Activated CD4-positive, alpha-beta memory T cell treated with anti-CD3 and anti-CD28 coated beads for 36 hours (primary cell): Measurements from ENCODE around the gene ING5. TPM values are rescaled to one million over a fixed set of nuclear protein-coding genes. Genes with fewer than 3 reads are reported as not detected.

ENCODE experiments used
- CTCF ChIA-PET: fragments of 350-600 bp; sonication (Branson Sonifier 250); formaldehyde crosslinking; loops from one replicate; lab custom pipeline; 2021; ENCODE audit warnings: antibody characterized with exemption, inconsistent platforms; lab: Charles Lee
- POLR2A ChIA-PET: fragments of 350-600 bp; sonication (Branson Sonifier 250); formaldehyde crosslinking; loops from one replicate; lab custom pipeline; 2021; ENCODE audit warnings: antibody characterized with exemption; lab: Charles Lee
- DNase-seq: peaks from one replicate; pipeline ENCODE4 v3.0.0-alpha.2; 2020
- H3K27ac Mint-ChIP-seq: one replicate; pipeline ENCODE4 v1.8.0; 2021; ENCODE audit warnings: mixed read lengths
- H3K27me3 Mint-ChIP-seq: one replicate; pipeline ENCODE4 v1.8.0; 2021; ENCODE audit warnings: mixed read lengths
- H3K36me3 Mint-ChIP-seq: one replicate; pipeline ENCODE4 v1.8.0; 2021; ENCODE audit warnings: mixed read lengths
- H3K4me1 Mint-ChIP-seq: one replicate; pipeline ENCODE4 v1.8.0; 2021; ENCODE audit warnings: low read depth, mixed read lengths
- H3K4me3 Mint-ChIP-seq: one replicate; pipeline ENCODE4 v1.8.0; 2021; ENCODE audit warnings: mild to moderate bottlenecking, mixed read lengths
- H3K9me3 Mint-ChIP-seq: one replicate; pipeline ENCODE4 v1.8.0; 2021; ENCODE audit warnings: mixed read lengths
- intact Hi-C: fragments of 100-400 bp; cut with micrococcal nuclease; formaldehyde crosslinking; loops from one replicate; pipeline ENCODE4 v1.15.1; 2023
- total RNA-seq, 2 experiments: library from RNA; stranded (reverse); gene quantifications; one replicate each; pipeline ENCODE4 v1.2.3, GENCODE V29; 2021

ING5 gene
- total RNA-seq, 2 experiments from 2014 or later, result 35.7 to 36.6 TPM

DNA sequence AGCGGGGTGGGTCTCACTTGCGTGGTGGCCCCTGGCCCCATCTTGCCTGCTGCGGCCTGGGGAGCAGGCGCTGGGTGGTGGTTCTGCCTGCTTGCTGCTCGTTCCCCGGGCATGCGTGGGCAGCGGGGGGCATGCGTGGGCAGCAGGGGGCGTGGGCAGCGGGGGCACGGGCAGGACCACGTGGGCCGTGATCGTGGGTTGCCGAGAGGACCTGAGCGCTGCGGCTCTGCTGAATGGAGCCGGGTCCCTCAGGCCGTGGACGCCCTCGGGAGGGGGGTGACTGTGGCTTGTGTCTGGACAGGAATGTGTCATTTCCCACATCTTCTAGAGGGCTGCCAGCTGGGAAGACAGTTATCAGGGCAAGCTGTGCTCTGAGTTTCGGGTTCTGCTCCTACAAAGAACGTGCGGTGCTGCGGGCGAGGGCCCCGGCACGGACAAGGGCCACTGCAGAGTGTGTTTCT, 66.4 kb downstream of the ING5 start:
- CTCF ChIA-PET, result no interaction called here
- no peak overlapping the region for H3K4me3 Mint-ChIP-seq

DNA sequence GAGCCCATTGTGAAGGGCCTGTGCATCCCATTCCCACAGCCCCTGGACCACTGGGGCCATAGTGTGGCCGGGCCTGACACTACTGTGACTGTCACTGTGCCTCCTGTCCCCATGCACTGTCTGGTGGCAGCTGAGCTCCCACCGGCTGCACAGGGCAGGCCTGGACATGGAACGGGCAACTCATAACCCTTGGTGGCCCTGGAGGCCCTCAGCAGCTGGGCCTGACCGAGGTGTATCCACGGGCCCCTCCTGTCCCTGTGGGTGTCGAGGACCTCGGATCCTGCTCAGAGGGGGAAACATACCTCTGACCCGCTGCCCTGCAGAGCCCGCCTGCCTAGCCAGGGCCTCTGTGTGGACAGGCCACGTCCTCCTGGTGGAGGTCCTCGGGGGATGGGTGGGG, 67.0 kb downstream of the ING5 start:
- Mint-ChIP-seq H3K4me3 (no peak overlapping the region), H3K27me3 (no peaks in the 10 kb centered on the region), H3K36me3 (no peaks in the 10 kb centered on the region), H3K4me1 (peaks cover 11% of the 10 kb centered on the region), H3K27ac (no peak overlapping the region), H3K9me3 (no peaks in the 10 kb centered on the region)
- intact Hi-C loops, result no loop called here
- ChIA-PET POLR2A (interaction anchor here (0.6 to 1.1 kb wide), 2 partner anchors 17 to 36 kb away, joined by 3 read pairs; no protein-coding TSS in a partner anchor), CTCF (no interaction called here)
- no peak for DNase-seq

More for the DNA sequence above, 66.4 kb downstream of the ING5 start:
- Mint-ChIP-seq H3K27me3 (no peaks in the 10 kb centered on the region), H3K9me3 (no peaks in the 10 kb centered on the region), H3K36me3 (peaks cover under 1% of the 10 kb centered on the region), H3K27ac (no peak overlapping the region), H3K4me1 (peaks cover 16% of the 10 kb centered on the region)
- POLR2A ChIA-PET, result interaction anchor here (0.6 to 1.1 kb wide), 2 partner anchors 17 to 37 kb away, joined by 3 read pairs; no protein-coding TSS in a partner anchor
- no peak for DNase-seq
- intact Hi-C loops, result no loop called here

DNA sequence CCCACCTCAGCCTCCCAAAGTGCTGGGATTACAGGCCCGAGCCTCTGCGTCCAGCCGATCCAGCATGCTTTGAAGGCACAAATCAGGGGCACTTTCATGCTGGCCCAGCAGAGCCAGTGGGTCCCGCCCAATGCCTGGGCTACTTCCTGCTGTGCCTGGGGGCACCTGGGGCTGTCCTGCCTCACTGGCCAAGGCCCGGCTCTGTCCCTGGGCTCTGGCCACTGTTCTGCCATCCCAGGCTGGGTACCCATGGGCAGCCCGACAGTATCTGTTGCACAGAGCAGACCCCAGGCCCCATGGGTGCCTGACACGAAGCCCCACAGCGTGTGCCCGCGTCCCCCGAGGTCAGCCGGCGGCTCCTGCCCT, 68.0 kb downstream of the ING5 start:
- Mint-ChIP-seq H3K36me3 (no peaks in the 10 kb centered on the region), H3K27ac (no peak overlapping the region), H3K4me1 (peaks cover 6% of the 10 kb centered on the region), H3K4me3 (no peak overlapping the region), H3K9me3 (no peaks in the 10 kb centered on the region), H3K27me3 (no peaks in the 10 kb centered on the region)
- ChIA-PET CTCF (no interaction called here), POLR2A (no interaction called here)
- intact Hi-C loops, result no loop called here
- no peak for DNase-seq

DNA sequence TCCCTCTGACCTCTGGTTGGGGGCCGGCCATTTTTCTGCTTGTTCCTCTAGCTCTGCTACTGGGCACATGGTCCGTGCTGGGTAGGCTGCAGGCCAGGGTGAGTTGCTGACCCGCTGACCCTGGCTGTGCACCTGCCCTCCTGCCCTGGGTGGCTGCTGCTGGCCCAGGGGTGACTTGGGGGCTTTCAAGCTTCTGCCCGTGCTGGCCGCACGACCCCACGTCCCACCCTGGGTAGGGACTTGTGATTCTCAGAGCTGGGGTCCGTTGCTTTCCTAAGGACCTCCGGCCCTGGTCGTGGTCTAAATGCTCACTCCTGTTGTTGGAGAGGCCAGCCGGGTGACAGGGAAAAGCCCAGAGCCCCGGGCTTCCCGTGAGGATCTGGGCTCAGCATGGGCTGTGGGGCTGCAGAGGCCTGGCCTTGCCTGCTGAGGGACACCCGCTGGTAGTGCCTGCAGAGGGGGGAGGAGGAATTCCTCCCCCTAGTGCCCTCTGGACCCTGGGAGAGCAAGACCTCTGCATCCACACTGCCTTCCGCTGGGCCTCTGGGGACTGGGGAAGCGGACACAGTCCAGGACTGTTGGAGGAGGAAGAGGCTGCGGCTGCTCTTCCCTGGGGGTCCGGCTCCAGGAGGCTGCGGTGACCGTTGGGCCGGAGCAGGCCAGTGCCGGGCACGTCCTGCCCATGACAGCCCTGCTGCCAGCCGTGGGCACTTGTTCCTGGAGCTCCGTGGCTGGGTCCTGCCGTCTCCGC, 68.5 kb downstream of the ING5 start:
- Mint-ChIP-seq H3K9me3 (no peaks in the 10 kb centered on the region), H3K4me1 (peaks cover 6% of the 10 kb centered on the region), H3K27me3 (no peaks in the 10 kb centered on the region), H3K27ac (no peak overlapping the region), H3K36me3 (no peaks in the 10 kb centered on the region), H3K4me3 (no peak overlapping the region)
- intact Hi-C loops, result no loop called here
- DNase-seq, result no peak
- ChIA-PET POLR2A (no interaction called here), CTCF (no interaction called here)

DNA sequence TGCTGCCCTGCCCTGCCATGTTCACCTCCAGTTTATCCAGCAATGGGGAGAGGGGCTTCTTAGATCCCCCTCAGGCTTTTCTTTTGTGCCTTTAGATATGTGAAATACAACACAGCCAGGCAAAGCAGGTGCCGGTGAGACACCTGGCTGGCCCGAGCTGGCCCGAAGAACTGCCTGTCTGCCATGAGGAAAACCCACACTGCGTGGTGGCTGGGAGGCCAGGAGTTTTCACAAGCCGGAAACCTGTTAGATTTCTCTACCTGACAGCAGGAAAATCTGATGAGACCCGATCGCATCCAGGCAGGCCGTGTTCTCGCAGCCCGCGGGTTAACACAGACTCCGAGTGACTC, 69.1 kb downstream of the ING5 start:
- Mint-ChIP-seq H3K4me1 (peaks cover 6% of the 10 kb centered on the region), H3K27ac (no peak overlapping the region), H3K36me3 (no peaks in the 10 kb centered on the region), H3K9me3 (no peaks in the 10 kb centered on the region), H3K4me3 (no peak overlapping the region), H3K27me3 (no peaks in the 10 kb centered on the region)
- no peak for DNase-seq
- intact Hi-C loops, result no loop called here
- ChIA-PET POLR2A (interaction anchor here (0.8 to 1.0 kb wide), 2 partner anchors 8 to 31 kb away, joined by 3 read pairs; no protein-coding TSS in a partner anchor), CTCF (no interaction called here)

DNA sequence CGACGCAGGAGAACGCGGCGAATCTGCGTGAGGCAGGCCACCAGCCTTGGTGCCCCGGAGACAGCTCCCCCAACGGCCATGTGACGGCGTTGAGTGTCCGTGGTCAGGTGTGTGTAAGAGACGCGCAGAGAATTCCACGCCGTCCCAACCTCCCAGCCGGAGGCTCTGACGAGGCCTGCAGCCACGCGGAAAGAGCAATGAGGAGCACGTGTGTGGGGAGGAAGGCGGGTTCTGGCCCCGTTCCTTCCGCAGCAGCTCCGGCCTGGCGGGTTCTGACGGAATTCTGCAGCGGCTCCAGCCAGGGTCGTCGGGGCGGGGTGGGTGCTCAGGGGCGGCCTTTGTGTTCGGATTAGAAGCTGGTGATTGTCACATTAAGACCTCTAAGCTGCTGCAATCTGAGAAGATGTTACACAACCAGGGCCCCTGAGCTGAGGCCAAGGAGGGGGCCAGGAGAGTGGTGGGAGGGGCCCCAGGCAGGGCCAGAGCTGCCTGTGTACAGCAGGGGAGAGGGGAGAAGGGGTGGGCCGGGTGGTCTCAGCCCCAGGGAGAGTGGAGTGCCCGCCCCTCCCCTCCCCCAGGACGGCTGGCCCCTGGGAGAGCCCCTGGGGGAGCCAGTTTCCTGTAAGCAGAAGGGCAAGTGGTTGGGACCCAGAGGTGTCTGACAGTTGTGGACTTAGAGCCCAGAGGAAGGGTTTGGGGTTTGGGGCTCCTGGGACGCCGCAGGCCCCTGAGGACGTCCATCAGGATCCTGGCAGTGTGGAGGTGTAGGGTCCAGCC, 69.6 kb downstream of the ING5 start:
- H3K4me3 Mint-ChIP-seq, result no peak overlapping the region
- POLR2A ChIA-PET, result interaction anchor here (0.8 to 1.0 kb wide), 2 partner anchors 8 to 32 kb away, joined by 3 read pairs; no protein-coding TSS in a partner anchor

DNA sequence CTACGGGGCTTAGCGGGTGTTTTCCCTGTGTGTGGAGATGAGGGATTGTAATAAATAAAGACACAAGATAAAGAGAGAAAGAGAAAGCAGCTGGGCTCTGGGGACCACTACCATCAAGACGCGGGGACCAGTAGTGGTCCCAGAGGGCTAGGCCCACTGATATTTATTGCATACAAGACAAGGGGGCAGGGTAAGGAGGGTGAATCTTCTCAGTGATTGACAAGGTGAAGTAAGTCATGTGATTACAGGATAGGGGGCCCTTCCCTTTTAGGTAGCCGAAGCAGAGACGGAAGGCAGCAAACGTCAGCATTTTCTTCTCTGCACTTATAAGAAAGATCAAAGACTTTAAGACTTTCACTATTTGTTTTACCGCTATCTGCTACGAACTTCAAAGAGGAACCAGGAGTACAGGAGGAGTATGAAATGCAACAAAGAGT, 70.2 kb downstream of the ING5 start:
- intact Hi-C loops, result loop anchor here (1.0 kb wide), 1 partner anchor 16 kb away; no protein-coding TSS in a partner anchor
- Mint-ChIP-seq H3K4me3 (no peak overlapping the region), H3K36me3 (no peaks in the 10 kb centered on the region), H3K9me3 (no peaks in the 10 kb centered on the region), H3K27me3 (no peaks in the 10 kb centered on the region), H3K4me1 (peaks cover 6% of the 10 kb centered on the region), H3K27ac (peak overlapping the region; percentile 21)
- DNase-seq, result peak; percentile 57
- ChIA-PET POLR2A (interaction anchor here (1.0 kb wide), 2 partner anchors 9 to 86 kb away, joined by 3 read pairs; partner anchors contain the start of gene DTYMK), CTCF (no interaction called here)

More for the DNA sequence above, 69.6 kb downstream of the ING5 start:
- peak overlapping the region; percentile 21 for H3K27ac Mint-ChIP-seq
- CTCF ChIA-PET, result no interaction called here
- H3K36me3 Mint-ChIP-seq, result no peaks in the 10 kb centered on the region
- intact Hi-C loops, result loop anchor here (1.0 kb wide), 1 partner anchor 17 kb away; no protein-coding TSS in a partner anchor
- peaks cover 6% of the 10 kb centered on the region for H3K4me1 Mint-ChIP-seq
- no peaks in the 10 kb centered on the region for H3K9me3 Mint-ChIP-seq
- H3K27me3 Mint-ChIP-seq, result no peaks in the 10 kb centered on the region
- DNase-seq, result peak; percentile 8

DNA sequence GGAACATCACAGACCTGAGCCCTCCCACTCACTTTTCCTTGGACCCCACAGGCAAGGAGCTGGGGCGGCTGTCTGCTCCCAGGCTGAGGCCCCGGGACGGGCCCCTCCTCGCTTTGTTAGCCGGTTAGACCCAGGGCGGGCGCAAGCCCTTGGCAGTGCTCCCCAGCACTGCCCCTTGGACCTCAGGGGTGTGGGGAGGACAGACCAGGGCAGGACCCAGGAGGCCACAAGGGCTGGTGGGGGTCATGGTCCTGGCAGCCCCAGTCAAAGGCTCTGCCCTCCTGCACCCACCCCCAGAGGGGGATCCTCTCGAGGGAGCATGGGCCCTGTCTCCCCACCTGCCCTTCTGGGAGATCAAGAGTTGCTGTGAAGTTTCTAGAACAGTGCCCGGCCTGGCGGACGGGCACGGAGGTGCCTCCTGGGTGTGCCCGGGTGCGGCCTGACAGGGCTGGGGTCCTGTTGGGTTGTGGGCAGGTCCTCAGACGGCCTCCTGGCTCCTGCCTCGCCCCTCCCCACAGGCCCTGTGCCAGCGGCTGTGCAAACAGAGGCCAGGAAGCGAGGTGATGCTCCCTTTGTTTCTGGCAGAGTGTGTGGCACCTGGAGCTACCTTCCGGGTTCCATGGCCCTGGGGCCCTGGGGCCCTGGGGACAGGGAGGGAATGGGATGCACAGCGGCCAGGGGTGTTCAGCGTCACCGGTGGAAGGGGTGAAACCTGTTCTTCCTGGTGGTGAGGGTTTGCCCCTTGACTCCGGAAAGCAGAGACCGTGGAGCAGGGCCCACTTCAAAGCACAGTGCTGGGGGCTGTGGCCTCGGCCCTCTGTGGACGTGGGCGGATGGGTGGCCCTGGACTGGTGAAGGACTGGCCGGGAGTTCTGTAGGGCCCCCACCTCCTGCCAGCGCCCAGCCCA, 71.9 kb downstream of the ING5 start:
- no peak overlapping the region for H3K27ac Mint-ChIP-seq
- ChIA-PET POLR2A (interaction anchor here (0.8 kb wide), 1 partner anchor 71 kb away, joined by 3 read pairs; no protein-coding TSS in a partner anchor), CTCF (no interaction called here)
- intact Hi-C loops, result no loop called here
- H3K9me3 Mint-ChIP-seq, result no peaks in the 10 kb centered on the region
- H3K27me3 Mint-ChIP-seq, result no peaks in the 10 kb centered on the region
- no peaks in the 10 kb centered on the region for H3K36me3 Mint-ChIP-seq
- DNase-seq, result peak; percentile 7
- peaks cover 6% of the 10 kb centered on the region for H3K4me1 Mint-ChIP-seq
- no peak overlapping the region for H3K4me3 Mint-ChIP-seq

DNA sequence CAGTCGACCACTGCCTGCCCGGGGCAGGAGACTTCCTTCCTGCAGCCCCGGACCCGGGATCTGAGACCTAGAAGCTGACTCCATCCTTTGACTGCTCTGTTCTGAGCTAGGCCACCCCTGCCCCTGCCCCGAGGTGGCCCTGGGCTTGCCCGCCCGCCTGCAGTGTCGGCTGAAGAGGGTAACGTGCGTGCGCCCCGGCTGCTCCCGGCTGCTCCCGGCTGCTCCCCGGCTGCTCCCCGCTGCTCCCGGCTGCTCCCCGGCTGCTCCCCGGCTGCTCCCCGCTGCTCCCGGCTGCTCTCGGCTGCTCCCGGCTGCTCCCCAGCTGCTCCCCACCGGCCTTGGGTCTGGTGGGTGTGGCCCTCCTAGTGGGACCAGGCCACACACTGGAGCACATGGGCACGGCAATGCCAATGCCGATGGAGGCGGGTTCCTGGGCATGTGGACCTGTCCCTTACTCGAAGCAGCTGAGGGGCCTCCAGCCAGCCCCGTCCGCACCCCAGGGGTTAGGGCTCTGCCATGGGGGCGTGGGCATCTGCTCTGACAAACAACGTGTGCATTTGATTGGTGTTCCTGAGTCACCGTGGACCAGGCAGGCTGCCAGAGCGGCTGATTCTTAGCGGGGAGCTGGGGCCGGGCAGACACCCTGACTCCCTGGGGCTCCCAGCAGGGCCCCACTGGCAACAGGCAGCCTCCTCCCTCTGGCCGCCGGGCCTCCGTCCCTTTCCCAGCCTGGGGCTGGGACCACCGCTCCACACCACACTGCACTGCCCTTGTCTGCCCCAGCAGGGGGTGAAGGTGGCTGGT, 72.8 kb downstream of the ING5 start:
- H3K4me3 Mint-ChIP-seq, result no peak overlapping the region
- peak; percentile 7 for DNase-seq

DNA sequence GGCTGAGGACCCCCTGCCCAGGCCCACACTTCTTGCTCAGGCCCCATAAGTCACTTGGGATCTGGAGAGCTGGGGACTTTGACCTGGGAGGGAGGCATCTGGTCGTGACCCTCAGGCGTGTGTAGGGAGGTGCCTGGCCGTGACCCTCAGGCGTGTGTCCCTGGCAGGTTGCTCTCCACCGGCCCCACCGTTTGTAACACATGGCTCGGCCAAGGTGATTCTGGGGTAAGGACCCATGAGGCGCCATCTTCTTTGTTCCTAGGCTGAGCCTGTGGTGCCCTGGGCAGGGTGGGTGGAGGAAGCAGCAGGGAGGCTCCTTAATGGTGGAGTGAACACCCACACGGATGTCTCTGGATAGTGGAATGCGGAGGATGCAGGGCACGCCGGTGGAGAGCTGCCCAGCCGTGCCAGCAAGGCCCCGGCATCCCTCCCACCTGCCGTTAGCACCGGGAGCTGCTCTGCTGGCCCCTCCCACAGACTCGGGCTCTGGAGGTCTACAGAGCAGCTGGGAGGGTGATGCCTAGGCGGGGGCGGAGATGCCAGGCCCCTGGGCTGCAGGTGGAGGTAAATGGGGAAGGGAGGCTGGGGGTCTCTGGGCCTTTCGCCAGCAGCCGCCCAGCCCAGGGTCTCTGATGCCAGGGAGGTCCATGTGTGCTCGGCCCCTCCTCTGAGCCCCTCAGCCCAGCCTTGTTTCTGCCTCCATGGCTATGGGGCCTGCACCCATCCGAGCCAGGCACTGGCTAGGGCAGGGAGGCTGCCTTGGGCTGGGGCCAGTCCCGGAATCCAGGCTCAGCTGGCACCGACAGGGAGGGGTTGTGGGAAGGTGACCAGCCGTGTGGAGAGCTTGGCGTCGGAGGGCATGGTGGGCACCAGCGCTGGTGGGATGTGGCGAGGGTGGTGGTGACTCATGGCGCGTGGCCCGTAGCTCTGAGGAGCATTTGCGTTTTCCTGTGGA, 73.7 kb downstream of the ING5 start:
- intact Hi-C loops, result no loop called here
- ChIA-PET POLR2A (interaction anchor here (0.6 kb wide), 1 partner anchor 12 kb away, joined by 3 read pairs; no protein-coding TSS in a partner anchor), CTCF (no interaction called here)
- no peaks in the 10 kb centered on the region for H3K27me3 Mint-ChIP-seq
- H3K4me3 Mint-ChIP-seq, result no peak overlapping the region
- H3K9me3 Mint-ChIP-seq, result peaks cover 2% of the 10 kb centered on the region
- peaks cover 6% of the 10 kb centered on the region for H3K4me1 Mint-ChIP-seq
- no peak overlapping the region for H3K27ac Mint-ChIP-seq
- peak; percentile 7 for DNase-seq
- no peaks in the 10 kb centered on the region for H3K36me3 Mint-ChIP-seq

More for the DNA sequence above, 72.8 kb downstream of the ING5 start:
- POLR2A ChIA-PET, result interaction anchor here (0.6 kb wide), 1 partner anchor 13 kb away, joined by 3 read pairs; no protein-coding TSS in a partner anchor
- Mint-ChIP-seq H3K36me3 (no peaks in the 10 kb centered on the region), H3K27ac (no peak overlapping the region), H3K9me3 (no peaks in the 10 kb centered on the region), H3K4me1 (peaks cover 6% of the 10 kb centered on the region), H3K27me3 (no peaks in the 10 kb centered on the region)
- intact Hi-C loops, result no loop called here
- CTCF ChIA-PET, result no interaction called here
